ENCODE data around the gene SSTR3.
"Not testable (repeated sequence)": the region's sequence is repeated elsewhere in the genome, so short reads cannot be mapped to it uniquely, and the experiment has no call there.

SSTR3 gene

GRCh38 chr22:37179126-37179470 lies 33.2 kb downstream of the SSTR3 start:
- DNase-seq, result no peak

- DNase-seq, result no peak
Observed at GRCh38 chr22:37178350-37179125, 33.7 kb downstream of the SSTR3 start.

- no peak for DNase-seq
Observed at GRCh38 chr22:37177755-37178154, 34.5 kb downstream of the SSTR3 start.

- no peak for DNase-seq
Observed at GRCh38 chr22:37177221-37177620, 35.1 kb downstream of the SSTR3 start.

- DNase-seq, result no peak
Observed at GRCh38 chr22:37176464-37177061, 35.7 kb downstream of the SSTR3 start.

GRCh38 chr22:37175414-37176281 lies 36.6 kb downstream of the SSTR3 start:
- no peak for DNase-seq

GRCh38 chr22:37174964-37175363 lies 37.3 kb downstream of the SSTR3 start:
- DNase-seq, result no peak

- DNase-seq, result no peak
Observed at GRCh38 chr22:37173709-37174108, 38.6 kb downstream of the SSTR3 start.

- no peak for DNase-seq
Observed at GRCh38 chr22:37172266-37173245, 39.7 kb downstream of the SSTR3 start.

GRCh38 chr22:37171662-37172061 lies 40.6 kb downstream of the SSTR3 start:
- DNase-seq, result no peak

- not testable (repeated sequence) for DNase-seq
Observed at GRCh38 chr22:37170689-37171405, 41.4 kb downstream of the SSTR3 start.

GRCh38 chr22:37169947-37170688 lies 42.2 kb downstream of the SSTR3 start:
- no peak for DNase-seq

GRCh38 chr22:37169406-37169805 lies 42.9 kb downstream of the SSTR3 start:
- no peak for DNase-seq

- no peak for DNase-seq
Observed at GRCh38 chr22:37167981-37168647, 44.2 kb downstream of the SSTR3 start.

GRCh38 chr22:37167176-37167980 lies 44.9 kb downstream of the SSTR3 start:
- DNase-seq, result no peak

- no peak for DNase-seq
Observed at GRCh38 chr22:37166675-37167066, 45.6 kb downstream of the SSTR3 start.

- no peak for DNase-seq
Observed at GRCh38 chr22:37165940-37166674, 46.2 kb downstream of the SSTR3 start.

GRCh38 chr22:37165066-37165465 lies 47.2 kb downstream of the SSTR3 start:
- no peak for DNase-seq

- no peak for DNase-seq
Observed at GRCh38 chr22:37164505-37164887, 47.8 kb downstream of the SSTR3 start.
